DND-41 (cell line): ENCODE data around the gene KANSL1L.
"Not testable (repeated sequence)": the region's sequence is repeated elsewhere in the genome, so short reads cannot be mapped to it uniquely, and the experiment has no call there.

Source experiments
- ATAC-seq: fragments of 200-7000 bp; cut with Tn5 transposase; 3 replicates; pipeline ENCODE4 v1.9.1; 2021; ENCODE audit warnings: low read depth; ENCODE audit not compliant: insufficient read depth
- DNase-seq: peaks from one replicate; pipeline ENCODE4 v3.0.0-alpha.2; 2020
- H2AFZ ChIP-seq: 2 replicates; pipeline ENCODE4 v1.6.0; 2012; ENCODE audit warnings: low read depth, low read length
- H3K27ac ChIP-seq: 2 replicates; pipeline ENCODE4 v1.5.1; 2012; ENCODE audit warnings: low read length, inconsistent platforms
- H3K27me3 ChIP-seq: fragments of 200-600 bp; sonication (generic); 2 replicates; pipeline ENCODE4 v1.6.0; 2012; ENCODE audit warnings: low read length, mild to moderate bottlenecking, inconsistent platforms; ENCODE audit not compliant: insufficient read depth, poor library complexity
- H3K36me3 ChIP-seq: 2 replicates; pipeline ENCODE4 v1.5.1; 2012; ENCODE audit warnings: low read length, inconsistent platforms; ENCODE audit not compliant: insufficient read depth
- H3K4me1 ChIP-seq: 2 replicates; pipeline ENCODE4 v1.5.1; 2012; ENCODE audit warnings: mild to moderate bottlenecking, low read length; ENCODE audit not compliant: insufficient read depth
- H3K4me2 ChIP-seq: 2 replicates; pipeline ENCODE4 v1.6.0; 2012; ENCODE audit warnings: mild to moderate bottlenecking, moderate library complexity, low read length, inconsistent platforms; ENCODE audit not compliant: insufficient read depth
- H3K4me3 ChIP-seq, 2 experiments: fragments of 200-600 bp in 1 of 2; shearing (Covaris generic) in 1 of 2; 2 replicates each; pipeline ENCODE4 v1.5.1; 2012 to 2016; ENCODE audit warnings: inconsistent platforms in 2 of 2, low read length in 2 of 2, mild to moderate bottlenecking in 2 of 2, low read depth in 1 of 2, moderate library complexity in 1 of 2
- H3K79me2 ChIP-seq: 2 replicates; pipeline ENCODE4 v1.6.0; 2012; ENCODE audit warnings: low read length, inconsistent platforms; ENCODE audit not compliant: insufficient read depth
- H3K9ac ChIP-seq: 2 replicates; pipeline ENCODE4 v1.6.0; 2012; ENCODE audit warnings: low read depth, mild to moderate bottlenecking, inconsistent platforms, low read length, moderate library complexity
- H3K9me3 ChIP-seq: 2 replicates; pipeline ENCODE4 v1.5.1; 2012; ENCODE audit warnings: low read length, moderate library complexity, mild to moderate bottlenecking, inconsistent platforms; ENCODE audit not compliant: insufficient read depth, severe bottlenecking
- H4K20me1 ChIP-seq: 2 replicates; pipeline ENCODE4 v1.6.0; 2012; ENCODE audit warnings: low read length; ENCODE audit not compliant: insufficient read depth
- EZH2 ChIP-seq: IDR thresholded peaks from 3 replicates; pipeline ENCODE4 v1.6.1; 2012; ENCODE audit warnings: borderline replicate concordance, low read depth, mild to moderate bottlenecking, moderate library complexity, low read length, inconsistent platforms; ENCODE audit not compliant: severe bottlenecking
- TF ChIP-seq, protein P1 (sequence below): IDR thresholded peaks from 2 replicates; pipeline ENCODE4 v1.5.1; 2012; ENCODE audit warnings: borderline replicate concordance, low read length, moderate library complexity, mild to moderate bottlenecking; ENCODE audit not compliant: poor library complexity, severe bottlenecking; ENCODE audit errors: extremely low read depth

KANSL1L gene

DNA sequence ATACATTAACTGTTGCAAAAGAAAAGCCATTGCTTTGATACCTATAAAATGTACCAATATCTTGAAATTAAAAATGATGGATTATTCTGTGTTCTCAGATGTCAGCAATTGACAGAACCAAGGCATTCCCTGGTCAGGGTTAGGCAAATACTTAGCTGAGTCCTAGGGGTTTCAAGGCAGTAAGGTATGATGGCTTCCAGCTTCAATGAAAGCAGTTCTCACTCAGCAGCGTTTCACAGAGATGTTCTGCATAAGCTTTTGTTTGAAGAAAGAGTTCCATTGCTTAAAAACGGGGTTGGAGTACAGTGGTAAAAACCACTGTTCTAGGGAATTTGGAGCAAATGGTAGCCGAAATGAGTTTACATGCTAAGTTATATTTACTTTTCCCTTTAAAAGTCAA lies 17.0 kb upstream of the KANSL1L start:
- H3K9ac ChIP-seq = peak overlapping the region; percentile 12; the same call in 1 of the 2 replicates
- H2AFZ ChIP-seq = peak overlapping the region; percentile 19; the same call in 1 of the 2 replicates
- H3K79me2 ChIP-seq = no peaks in the 10 kb centered on the region
- no peak for DNase-seq
- peak overlapping the region; percentile 81 for H3K27ac ChIP-seq
- peaks cover 13% of the 10 kb centered on the region for H3K9me3 ChIP-seq
- no peaks in the 10 kb centered on the region for H3K36me3 ChIP-seq
- no peak overlapping the region for H3K4me3 ChIP-seq
- TF ChIP-seq EZH2 = no peak
- TF ChIP-seq, protein P1, sequence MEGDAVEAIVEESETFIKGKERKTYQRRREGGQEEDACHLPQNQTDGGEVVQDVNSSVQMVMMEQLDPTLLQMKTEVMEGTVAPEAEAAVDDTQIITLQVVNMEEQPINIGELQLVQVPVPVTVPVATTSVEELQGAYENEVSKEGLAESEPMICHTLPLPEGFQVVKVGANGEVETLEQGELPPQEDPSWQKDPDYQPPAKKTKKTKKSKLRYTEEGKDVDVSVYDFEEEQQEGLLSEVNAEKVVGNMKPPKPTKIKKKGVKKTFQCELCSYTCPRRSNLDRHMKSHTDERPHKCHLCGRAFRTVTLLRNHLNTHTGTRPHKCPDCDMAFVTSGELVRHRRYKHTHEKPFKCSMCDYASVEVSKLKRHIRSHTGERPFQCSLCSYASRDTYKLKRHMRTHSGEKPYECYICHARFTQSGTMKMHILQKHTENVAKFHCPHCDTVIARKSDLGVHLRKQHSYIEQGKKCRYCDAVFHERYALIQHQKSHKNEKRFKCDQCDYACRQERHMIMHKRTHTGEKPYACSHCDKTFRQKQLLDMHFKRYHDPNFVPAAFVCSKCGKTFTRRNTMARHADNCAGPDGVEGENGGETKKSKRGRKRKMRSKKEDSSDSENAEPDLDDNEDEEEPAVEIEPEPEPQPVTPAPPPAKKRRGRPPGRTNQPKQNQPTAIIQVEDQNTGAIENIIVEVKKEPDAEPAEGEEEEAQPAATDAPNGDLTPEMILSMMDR = no peak
- H3K4me2 ChIP-seq = peak overlapping the region; percentile 52
- H4K20me1 ChIP-seq = no peaks in the 10 kb centered on the region
- H3K27me3 ChIP-seq = no peaks in the 10 kb centered on the region
- H3K4me1 ChIP-seq = peaks cover 36% of the 10 kb centered on the region
- peak; percentile 58 for ATAC-seq

DNA sequence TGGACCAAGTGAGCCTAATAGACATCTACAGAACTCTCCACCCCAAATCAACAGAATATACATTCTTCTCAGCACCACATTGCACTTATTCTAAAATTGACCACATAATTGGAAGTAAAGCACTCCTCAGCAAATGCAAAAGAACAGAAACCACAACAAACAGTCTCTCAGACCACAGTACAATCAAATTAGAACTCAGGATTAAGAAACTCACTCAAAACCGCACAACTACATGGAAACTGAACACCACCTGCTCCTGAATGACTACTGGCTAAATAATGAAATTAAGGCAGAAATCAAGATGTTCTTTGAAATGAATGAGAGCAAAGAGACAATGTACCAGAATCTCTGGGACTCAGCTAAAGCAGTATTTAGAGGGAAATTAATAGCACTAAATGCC lies 12.7 kb upstream of the KANSL1L start:
- H3K36me3 ChIP-seq, H4K20me1 ChIP-seq, H3K27me3 ChIP-seq, H3K79me2 ChIP-seq, H3K9ac ChIP-seq, ATAC-seq, H2AFZ ChIP-seq, H3K4me2 ChIP-seq, H3K27ac ChIP-seq, H3K4me3 ChIP-seq: not testable (repeated sequence)
- H3K4me1 ChIP-seq = peaks cover 56% of the 10 kb centered on the region
- peaks cover 13% of the 10 kb centered on the region for H3K9me3 ChIP-seq
- DNase-seq = peak; percentile 37

DNA sequence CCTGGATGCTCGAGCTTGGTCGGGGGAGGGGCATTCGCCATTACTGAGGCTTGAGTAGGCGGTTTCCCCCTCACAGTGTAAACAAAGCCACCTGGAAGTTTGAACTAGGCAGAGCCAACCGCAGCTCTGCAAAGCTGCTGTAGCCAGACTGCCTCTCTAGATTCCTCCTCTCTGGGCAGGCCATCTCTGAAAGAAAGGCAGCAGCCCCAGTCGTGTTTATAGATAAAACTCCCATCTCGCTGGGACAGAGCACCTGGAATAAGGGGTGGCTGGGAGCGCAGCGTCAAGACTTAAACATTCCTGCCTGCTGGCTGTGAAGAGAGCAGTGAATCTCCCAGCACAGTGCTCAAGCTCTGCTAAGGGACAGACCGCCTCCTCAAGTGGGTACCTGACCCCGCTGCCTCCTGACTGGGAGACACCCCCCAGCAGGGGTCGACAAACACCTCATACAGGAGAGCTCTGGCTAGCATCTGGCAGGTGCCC lies 10.4 kb upstream of the KANSL1L start:
- H3K79me2 ChIP-seq = not testable (repeated sequence)
- ATAC-seq = peak; percentile 93

DNA sequence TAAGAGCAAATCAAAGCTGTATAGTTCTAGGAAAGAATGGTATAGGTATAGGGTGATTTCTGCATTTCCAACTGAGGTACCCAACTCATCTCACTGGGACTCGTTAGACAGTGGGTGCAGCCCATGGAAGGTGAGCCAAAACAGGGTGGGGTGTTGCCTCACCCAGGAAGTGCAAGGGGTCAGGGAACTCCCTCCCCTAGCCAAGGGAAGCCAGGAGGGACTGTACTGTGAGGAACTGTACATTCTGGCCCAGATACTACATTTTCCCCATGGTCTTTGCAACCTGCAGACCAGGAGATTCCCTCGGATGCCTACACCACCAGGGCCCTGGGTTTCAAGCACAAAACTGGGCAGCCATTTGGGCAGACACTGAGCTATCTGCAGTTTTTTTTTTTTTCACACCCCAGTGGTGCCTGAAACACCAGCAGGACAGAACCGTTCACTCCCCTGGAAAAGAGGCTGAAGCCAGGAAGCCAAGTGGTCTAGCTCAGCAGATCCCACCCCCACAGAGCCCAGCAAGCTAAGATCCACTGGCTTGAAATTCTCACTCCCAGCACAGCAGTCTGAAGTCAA lies 9.9 kb upstream of the KANSL1L start:
- Histone ChIP-seq H3K9ac (peak overlapping the region; percentile 39; the same call in 1 of the 2 replicates), H2AFZ (peak overlapping the region; percentile 44; the same call in 1 of the 2 replicates), H3K4me3 (peak overlapping the region in 1 of 2 experiments; percentile 21; a peak in 1 of 4 replicates), H3K4me2 (peak overlapping the region; percentile 49; the same call in 1 of the 2 replicates), H3K27ac (peak overlapping the region; percentile 84), H3K4me1 (peaks cover 51% of the 10 kb centered on the region), H3K9me3 (peaks cover 13% of the 10 kb centered on the region)
- H3K27me3 ChIP-seq, DNase-seq, H3K79me2 ChIP-seq, H3K36me3 ChIP-seq, H4K20me1 ChIP-seq: not testable (repeated sequence)
- ATAC-seq = peak; percentile 33; the same call in 1 of the 3 replicates

More for the DNA sequence above, 10.4 kb upstream of the KANSL1L start:
- Histone ChIP-seq H3K4me1 (peaks cover 51% of the 10 kb centered on the region), H3K9ac (peak overlapping the region; percentile 48), H3K4me2 (peak overlapping the region; percentile 67), H2AFZ (peak overlapping the region; percentile 63), H3K27ac (peak overlapping the region; percentile 94), H3K9me3 (peaks cover 13% of the 10 kb centered on the region), H3K4me3 (peak overlapping the region in 1 of 2 experiments; percentile 50; a peak in 2 of 4 replicates)
- DNase-seq = peak; percentile 91
- not testable (repeated sequence) for H3K27me3 ChIP-seq, H3K36me3 ChIP-seq, H4K20me1 ChIP-seq
- TF ChIP-seq, protein P1 = peak; percentile 60
